ENCODE results near the gene RNF169.

GRCh38 chr11:74735365-74735928 lies 13.2 kb upstream of the RNF169 start:
- TF ChIP-seq, protein P1, sequence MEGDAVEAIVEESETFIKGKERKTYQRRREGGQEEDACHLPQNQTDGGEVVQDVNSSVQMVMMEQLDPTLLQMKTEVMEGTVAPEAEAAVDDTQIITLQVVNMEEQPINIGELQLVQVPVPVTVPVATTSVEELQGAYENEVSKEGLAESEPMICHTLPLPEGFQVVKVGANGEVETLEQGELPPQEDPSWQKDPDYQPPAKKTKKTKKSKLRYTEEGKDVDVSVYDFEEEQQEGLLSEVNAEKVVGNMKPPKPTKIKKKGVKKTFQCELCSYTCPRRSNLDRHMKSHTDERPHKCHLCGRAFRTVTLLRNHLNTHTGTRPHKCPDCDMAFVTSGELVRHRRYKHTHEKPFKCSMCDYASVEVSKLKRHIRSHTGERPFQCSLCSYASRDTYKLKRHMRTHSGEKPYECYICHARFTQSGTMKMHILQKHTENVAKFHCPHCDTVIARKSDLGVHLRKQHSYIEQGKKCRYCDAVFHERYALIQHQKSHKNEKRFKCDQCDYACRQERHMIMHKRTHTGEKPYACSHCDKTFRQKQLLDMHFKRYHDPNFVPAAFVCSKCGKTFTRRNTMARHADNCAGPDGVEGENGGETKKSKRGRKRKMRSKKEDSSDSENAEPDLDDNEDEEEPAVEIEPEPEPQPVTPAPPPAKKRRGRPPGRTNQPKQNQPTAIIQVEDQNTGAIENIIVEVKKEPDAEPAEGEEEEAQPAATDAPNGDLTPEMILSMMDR (IDR thresholded peaks at IDR 0.05) = no peak
- no peak for TF ChIP-seq EP300 (IDR thresholded peaks at IDR 0.05)
- no peak for TF ChIP-seq POLR2AphosphoS5 (IDR thresholded peaks at IDR 0.05)
- no peak for TF ChIP-seq POLR2A (IDR thresholded peaks at IDR 0.05)

Measured in suprapubic skin (tissue), 4 donors.